Pancreas (tissue), 10 donors: Measurements from ENCODE around the gene SPTB. TPM values are rescaled to one million over a fixed set of nuclear protein-coding genes. Genes with fewer than 3 reads are reported as not detected.

Experiments
- ATAC-seq, 4 donors: fragments of 200-7000 bp; cut with Tn5 transposase; one replicate each; pipeline versions ENCODE4 v1.8.0 to v1.9.1; 2020; ENCODE audit warnings: mild to moderate bottlenecking in 4 of 4, moderate library complexity in 4 of 4
- DNase-seq, 6 donors: peaks; one replicate each; pipeline ENCODE4 v3.0.0-alpha.2; 2020
- FAIRE-seq: peaks from 2 replicates; lab custom pipeline; 2012; peaks lifted over from hg19 to GRCh38; lab: Jason Lieb, UNC
- H3K27ac ChIP-seq, 4 donors: fragments of 200-600 bp; sonication (generic); 1 replicate in 3 of 4; 2 replicates in 1 of 4; pipeline versions ENCODE4 v1.5.0 to v1.8.0; 2020
- H3K27me3 ChIP-seq, 4 donors: fragments of 200-600 bp; one replicate each; pipeline ENCODE4 v1.8.0; 2021
- H3K36me3 ChIP-seq, 3 donors: fragments of 200-600 bp; sonication (generic) in 1 of 3; one replicate each; pipeline versions ENCODE4 v1.5.0 to v1.8.0; 2020 to 2021
- H3K4me1 ChIP-seq, 3 donors: fragments of 200-600 bp; one replicate each; pipeline ENCODE4 v1.8.0; 2021
- H3K4me3 ChIP-seq, 4 donors: fragments of 200-600 bp; sonication (generic) in 2 of 4; one replicate each; pipeline versions ENCODE4 v1.5.0 to v1.8.0; 2020 to 2021
- H3K9me3 ChIP-seq, 4 donors: fragments of 200-600 bp; one replicate each; pipeline ENCODE4 v1.8.0; 2021
- CTCF ChIP-seq, 4 donors: fragments of 200-600 bp; sonication (generic) in 3 of 4; IDR thresholded peaks; one replicate each; pipeline versions ENCODE4 v1.5.0 to v1.8.0; 2021; ENCODE audit warnings: antibody characterized with exemption in 4 of 4
- WGBS, 2 donors: extraction: QIAGEN DNeasy Blood & Tissue Kit; methylation state at CpG; one replicate each; pipeline ENCODE4 v1.1.7; 2013; 5-methylcytosine and 5-hydroxymethylcytosine counted together
- intact Hi-C, 3 donors: fragments of 100-400 bp; cut with DNase I; formaldehyde crosslinking; loops; one replicate each; pipeline versions ENCODE4 v1.11.1 to v1.14.2; 2022
- polyA plus RNA-seq, 2 donors: library from polyadenylated mRNA; stranded (reverse); fragments of 200-250 nt; gene quantifications; one replicate each; pipeline ENCODE4 v1.2.3, GENCODE V29; 2013
- total RNA-seq, 6 donors: library from RNA; stranded (reverse); fragmentation: NEBNext Ultra II Directional in 4 of 6; extraction: Animal tissue kit (Norgen Biotek cat#: 25700) in 4 of 6; gene quantifications; one replicate each; pipeline versions ENCODE4 v1.2.1 to v1.2.4, GENCODE V29; 2021 to 2023
- donor health status: healthy with polysubstance abuse.
- donor health status: DM: no; HTN: no; CAD: no; lungs with moderate emphysema.
- donor health status: DM: no; HTN: no; CAD: no.
- donor health status: control.
- donor health status: control.
- donor health status: Bipolar disorder and iron deficiency.
- donor health status: DM: yes; HTN: yes; CAD: no.
- donor health status: DM: no; HTN: no; CAD: no.
- donor health status: DM: no; HTN: no; CAD: no.
- donor health status: DM: yes; HTN: yes; CAD: no.

SPTB gene
- total and polyA plus RNA-seq, 8 donors = 0.73 to 6.5 (median 2.8) TPM

- DNase-seq (peak in 1 of 6 donors; percentile 43), ATAC-seq (no peak), FAIRE-seq (no peak)
- no peak for TF ChIP-seq CTCF (IDR thresholded peaks at IDR 0.05)
- Histone ChIP-seq H3K36me3 (no peaks in the 10 kb centered on the region), H3K4me1 (no peaks in the 10 kb centered on the region), H3K27ac (no peak overlapping the region), H3K9me3 (no peaks in the 10 kb centered on the region), H3K4me3 (no peak overlapping the region), H3K27me3 (no peaks in the 10 kb centered on the region)
- 88% methylated on average over 25 of the region's 25 CpGs for WGBS, 2 donors
- intact Hi-C loops = no loop called here
Observed at GRCh38 chr14:64775081-64775777, 104.5 kb downstream of the SPTB start.

- intact Hi-C loops = no loop called here
- ATAC-seq = no peak
- H3K4me1 ChIP-seq = no peaks in the 10 kb centered on the region
- H3K9me3 ChIP-seq = no peaks in the 10 kb centered on the region
- no peaks in the 10 kb centered on the region for H3K27me3 ChIP-seq
- peak in 1 of 6 donors; percentile 47 for DNase-seq
- TF ChIP-seq CTCF (IDR thresholded peaks at IDR 0.05) = no peak
- no peak for FAIRE-seq
- no peaks in the 10 kb centered on the region for H3K36me3 ChIP-seq
- no peak overlapping the region for H3K27ac ChIP-seq
- WGBS, 2 donors = 93 to 94% methylated on average over 16 of the region's 16 CpGs
- H3K4me3 ChIP-seq = no peak overlapping the region
Observed at GRCh38 chr14:64774272-64774671, 105.4 kb downstream of the SPTB start.

GRCh38 chr14:64773577-64773976, 106.1 kb downstream of the SPTB start:
- intact Hi-C loops = no loop called here
- H3K4me3 ChIP-seq = no peak overlapping the region
- FAIRE-seq = no peak
- 71 to 95% methylated on average over 3 of the region's 3 CpGs for WGBS, 2 donors
- ATAC-seq = no peak
- H3K9me3 ChIP-seq = no peaks in the 10 kb centered on the region
- H3K27me3 ChIP-seq = no peaks in the 10 kb centered on the region
- no peaks in the 10 kb centered on the region for H3K36me3 ChIP-seq
- H3K27ac ChIP-seq = no peak overlapping the region
- H3K4me1 ChIP-seq = no peaks in the 10 kb centered on the region
- peak in 1 of 6 donors; percentile 19 for DNase-seq
- no peak for TF ChIP-seq CTCF (IDR thresholded peaks at IDR 0.05)

- FAIRE-seq = no peak
- Histone ChIP-seq H3K4me1 (no peaks in the 10 kb centered on the region), H3K27ac (no peak overlapping the region), H3K4me3 (no peak overlapping the region), H3K36me3 (no peaks in the 10 kb centered on the region), H3K27me3 (no peaks in the 10 kb centered on the region), H3K9me3 (no peaks in the 10 kb centered on the region)
- intact Hi-C loops = no loop called here
- DNase-seq = peak in 1 of 6 donors; percentile 18
- 94 to 96% methylated on average over 18 of the region's 18 CpGs for WGBS, 2 donors
- TF ChIP-seq CTCF (IDR thresholded peaks at IDR 0.05) = no peak
- no peak for ATAC-seq
Observed at GRCh38 chr14:64773046-64773445, 106.7 kb downstream of the SPTB start.

- Histone ChIP-seq H3K27ac (no peak overlapping the region), H3K4me3 (no peak overlapping the region), H3K36me3 (no peaks in the 10 kb centered on the region), H3K4me1 (no peaks in the 10 kb centered on the region), H3K9me3 (no peaks in the 10 kb centered on the region), H3K27me3 (no peaks in the 10 kb centered on the region)
- intact Hi-C loops = no loop called here
- DNase-seq = no peak
- no peak for ATAC-seq
- TF ChIP-seq CTCF (IDR thresholded peaks at IDR 0.05) = no peak
- 94 to 96% methylated on average over 36 of the region's 36 CpGs for WGBS, 2 donors
- no peak for FAIRE-seq
Observed at GRCh38 chr14:64772397-64772950, 107.2 kb downstream of the SPTB start.
